Retina (tissue), 1 donor: Measurements from ENCODE around the gene PRRT2.
A peak's percentile ranks its signal among the peaks of the same experiment; 100 is the strongest.
"Not testable (repeated sequence)": the region's sequence is repeated elsewhere in the genome, so short reads cannot be mapped to it uniquely, and the experiment has no call there.

Experiments used
- DNase-seq: peaks from one replicate; pipeline ENCODE4 v3.0.0-alpha.2; 2016

The PRRT2 gene

GRCh38 chr16:29812754-29813643 lies 1.0 kb downstream of the PRRT2 start:
- DNase-seq, result peak; percentile 65

- peak; percentile 60 for DNase-seq
Measured at GRCh38 chr16:29813644-29814562, 1.9 kb downstream of the PRRT2 start.

GRCh38 chr16:29814592-29814991 lies 2.6 kb downstream of the PRRT2 start:
- no peak for DNase-seq

- DNase-seq, result no peak
Measured at GRCh38 chr16:29815032-29815721, 3.2 kb downstream of the PRRT2 start.

GRCh38 chr16:29815793-29816693 lies 4.0 kb downstream of the PRRT2 start, which contains the start of gene PAGR1:
Gene PAGR1 (plus strand): TSS chr16:29816152. CDS start chr16:29816526, 374 bp downstream.
- peak; percentile 99 for DNase-seq

- DNase-seq, result no peak
Measured at GRCh38 chr16:29816694-29817441, 4.9 kb downstream of the PRRT2 start.

- no peak for DNase-seq
Measured at GRCh38 chr16:29818082-29818481, 6.1 kb downstream of the PRRT2 start.

GRCh38 chr16:29819506-29819905 lies 7.5 kb downstream of the PRRT2 start:
- no peak for DNase-seq

- DNase-seq, result no peak
Measured at GRCh38 chr16:29820271-29820701, 8.3 kb downstream of the PRRT2 start, which contains the start of gene MVP. Gene MVP (plus strand): TSS chr16:29820462. CDS start chr16:29830550, 10,088 bp downstream.

- no peak for DNase-seq
Measured at GRCh38 chr16:29820730-29821642, 9.0 kb downstream of the PRRT2 start.

- no peak for DNase-seq
Measured at GRCh38 chr16:29821643-29822115, 9.7 kb downstream of the PRRT2 start.

GRCh38 chr16:29824589-29825144 lies 12.7 kb downstream of the PRRT2 start:
- DNase-seq, result no peak

- DNase-seq, result peak; percentile 74
Measured at GRCh38 chr16:29825145-29826044, 13.4 kb downstream of the PRRT2 start.

GRCh38 chr16:29826342-29826695 lies 14.3 kb downstream of the PRRT2 start:
- no peak for DNase-seq

GRCh38 chr16:29830774-29831173 lies 18.8 kb downstream of the PRRT2 start:
- DNase-seq, result no peak

GRCh38 chr16:29831490-29831889 lies 19.5 kb downstream of the PRRT2 start:
- no peak for DNase-seq

- not testable (repeated sequence) for DNase-seq
Measured at GRCh38 chr16:29833219-29833618, 21.2 kb downstream of the PRRT2 start.

- DNase-seq, result no peak
Measured at GRCh38 chr16:29834079-29834478, 22.1 kb downstream of the PRRT2 start.
